Activated CD4-positive, alpha-beta T cell treated with anti-CD3 and anti-CD28 coated beads, Interleukin-2, amount 50 U/mL, for 16 hours (primary cell): ENCODE data around the gene NRDE2.

Experiments
- DNase-seq: peaks from one replicate; pipeline ENCODE4 v3.0.0-alpha.2; 2020

The NRDE2 gene

GRCh38 chr14:90331497-90332270 is at the start of gene NRDE2:
Gene NRDE2, minus strand, starts transcription at chr14:90331941. Its CDS starts 37 bp downstream, at chr14:90331904.
- DNase-seq, result peak; percentile 98

GRCh38 chr14:90381011-90381786 is 49.5 kb upstream of the NRDE2 start:
- DNase-seq, result no peak

GRCh38 chr14:90379106-90379505 is 47.4 kb upstream of the NRDE2 start:
- DNase-seq, result no peak

GRCh38 chr14:90378249-90378648 is 46.5 kb upstream of the NRDE2 start:
- DNase-seq, result no peak

GRCh38 chr14:90375934-90376333 is 44.2 kb upstream of the NRDE2 start:
- DNase-seq, result no peak

- DNase-seq, result no peak
These were observed 43.1 kb upstream of the NRDE2 start for GRCh38 chr14:90374813-90375212.

DNA sequence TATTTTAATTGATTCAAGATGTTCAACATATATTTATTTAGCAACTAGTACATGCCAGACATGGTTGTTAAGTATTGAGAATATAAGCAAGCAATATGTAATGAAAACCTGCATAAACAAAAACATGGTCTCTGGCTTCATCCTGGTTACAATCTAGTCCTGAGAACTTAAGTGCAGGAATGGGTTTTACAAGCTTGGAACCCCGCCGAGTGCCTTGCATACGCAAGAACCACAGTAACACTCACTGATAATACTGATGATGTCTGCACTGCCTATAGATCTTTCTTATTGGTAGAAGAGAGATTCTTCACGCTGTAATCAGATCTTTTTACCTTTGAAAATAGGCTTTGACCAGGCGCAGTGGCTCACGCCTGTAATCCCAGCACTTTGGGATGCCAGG is 42.1 kb upstream of the NRDE2 start:
- no peak for DNase-seq

GRCh38 chr14:90368946-90369721 is 37.4 kb upstream of the NRDE2 start:
- no peak for DNase-seq

DNA sequence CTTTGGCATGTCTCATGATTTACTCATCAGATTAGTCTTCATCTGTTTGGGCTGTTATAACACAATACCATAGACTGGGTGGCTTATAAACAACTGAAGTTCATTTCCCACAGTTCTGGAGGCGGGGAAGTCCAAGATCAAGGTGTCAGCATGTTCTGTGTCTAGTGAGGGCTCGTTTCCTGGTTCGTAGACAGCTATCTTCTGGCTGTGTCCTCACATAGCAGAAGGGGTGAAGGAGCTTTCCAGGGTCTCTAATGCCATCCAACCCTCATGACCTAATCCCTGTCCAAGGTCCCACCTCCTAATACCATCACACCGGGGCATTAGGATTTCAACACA is 30.8 kb upstream of the NRDE2 start:
- DNase-seq, result no peak

- DNase-seq, result no peak
These were observed 30.3 kb upstream of the NRDE2 start for GRCh38 chr14:90361865-90362557.

DNA sequence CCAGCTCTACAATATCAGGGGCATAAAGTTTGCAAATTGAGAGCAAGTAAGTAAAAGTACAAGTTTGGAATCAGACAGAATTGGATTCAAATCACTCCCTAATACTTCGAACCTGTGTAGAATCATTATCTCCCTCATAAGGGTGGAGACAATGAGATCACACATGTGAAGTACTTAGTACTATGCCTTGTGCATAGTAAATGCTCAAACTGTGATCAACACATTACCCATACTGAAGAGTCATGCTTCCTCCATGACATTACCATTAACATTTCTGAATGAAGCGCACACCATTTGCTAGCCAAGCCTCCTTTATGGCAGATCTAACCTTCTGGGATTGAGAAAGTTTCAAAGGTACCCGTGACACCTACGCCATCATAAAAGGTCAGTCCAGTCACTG is 26.6 kb upstream of the NRDE2 start:
- DNase-seq, result no peak

DNA sequence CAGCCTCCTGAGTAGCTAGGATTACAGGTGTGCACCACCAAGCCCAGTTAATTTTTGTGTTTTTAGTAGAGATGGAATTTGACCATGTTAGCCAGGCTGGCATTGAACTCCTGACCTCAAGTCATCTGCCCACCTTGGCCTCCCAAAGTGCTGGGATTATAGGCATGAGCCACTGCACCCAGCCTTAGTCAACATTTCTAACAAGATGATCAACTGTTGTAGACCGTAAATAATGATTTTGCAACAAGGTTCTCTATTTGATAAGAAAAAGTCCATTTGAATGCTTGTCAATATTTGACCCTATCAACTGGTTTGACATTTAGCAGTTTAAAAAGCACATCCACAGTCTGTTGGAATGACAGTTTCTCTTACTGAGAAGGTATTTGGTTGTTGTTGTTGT is 25.2 kb upstream of the NRDE2 start:
- no peak for DNase-seq

DNA sequence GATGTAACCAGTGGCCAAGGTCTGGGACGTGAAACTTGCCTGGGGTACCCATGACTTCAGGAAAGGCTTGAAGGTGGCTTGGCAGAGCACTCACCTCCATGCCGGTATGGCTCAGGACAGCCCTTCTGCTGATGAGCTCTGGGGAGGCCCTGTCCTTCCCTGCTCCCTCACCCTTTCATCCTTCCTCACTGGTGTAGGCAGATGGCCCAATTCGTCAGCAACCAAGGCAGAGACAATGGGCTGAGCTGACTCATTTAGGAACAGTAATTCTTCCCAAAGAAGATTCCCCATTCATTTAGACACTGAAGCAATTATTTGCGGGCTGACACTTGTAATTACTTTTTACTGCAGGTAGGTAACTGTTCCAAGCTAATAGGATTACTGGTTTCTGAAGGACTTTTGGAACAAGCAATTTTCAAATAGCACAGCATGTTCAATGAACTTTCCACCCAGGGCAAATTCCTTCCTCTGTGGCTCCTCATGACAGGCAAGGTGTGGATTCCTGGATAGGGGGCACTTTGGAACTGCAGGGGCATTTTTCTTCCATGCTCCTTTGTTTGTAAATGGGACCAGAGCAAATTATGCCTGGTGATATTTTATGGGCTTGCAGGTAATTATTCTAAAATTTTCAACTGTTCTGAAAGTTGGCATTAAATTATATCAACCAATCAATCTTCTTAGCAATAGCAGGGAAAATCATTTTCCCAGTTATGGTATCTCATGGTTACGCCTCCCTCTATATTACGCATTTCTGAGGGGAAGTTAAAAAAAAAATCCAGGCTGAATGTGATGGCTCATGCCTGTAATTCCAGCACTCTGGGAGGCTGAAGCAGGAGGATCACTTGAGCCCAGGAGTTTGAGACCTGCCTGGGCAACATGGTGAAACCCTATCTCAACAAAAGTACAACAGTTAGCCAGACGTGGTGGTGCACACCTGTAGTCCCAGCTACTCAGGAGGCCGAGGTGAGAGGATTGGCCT is 24.1 kb upstream of the NRDE2 start:
- no peak for DNase-seq

DNA sequence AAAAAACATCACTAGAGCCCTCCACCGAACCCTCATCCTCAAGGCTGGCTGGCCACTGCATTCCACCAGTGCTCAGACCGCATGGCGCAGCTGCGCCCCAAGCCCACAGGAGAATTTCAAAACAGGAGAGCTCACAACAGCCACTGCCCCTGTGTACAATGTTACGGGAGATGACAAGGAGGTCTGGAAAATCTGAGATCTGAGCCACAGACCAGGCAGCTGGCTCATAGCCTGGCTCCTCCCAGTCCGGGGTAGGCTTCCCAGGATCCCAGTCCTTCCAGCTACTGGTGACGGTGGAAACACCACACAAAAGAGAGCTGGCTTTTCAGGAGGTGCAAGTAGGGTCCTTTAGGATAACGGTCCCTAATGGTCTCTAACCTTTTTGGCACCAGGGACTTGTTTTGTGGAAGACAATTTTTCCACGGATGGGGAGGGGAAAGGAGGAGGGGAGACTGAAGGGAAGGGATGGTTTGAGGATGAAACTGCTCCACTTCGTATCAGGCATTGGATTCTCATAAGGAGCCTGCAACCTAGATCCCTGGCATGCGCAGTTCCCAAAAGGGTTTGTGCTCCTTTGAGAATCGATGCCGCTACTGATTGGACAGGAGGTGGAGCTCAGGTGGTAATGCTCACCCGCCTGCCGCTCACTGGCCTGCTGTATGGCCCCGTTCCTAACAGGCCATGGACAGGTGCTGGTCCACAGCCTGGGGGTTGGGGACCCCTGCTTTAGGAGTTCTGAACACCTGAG is 23.0 kb upstream of the NRDE2 start:
- no peak for DNase-seq

GRCh38 chr14:90349739-90350138 is 18.0 kb upstream of the NRDE2 start:
- DNase-seq, result peak; percentile 39

DNA sequence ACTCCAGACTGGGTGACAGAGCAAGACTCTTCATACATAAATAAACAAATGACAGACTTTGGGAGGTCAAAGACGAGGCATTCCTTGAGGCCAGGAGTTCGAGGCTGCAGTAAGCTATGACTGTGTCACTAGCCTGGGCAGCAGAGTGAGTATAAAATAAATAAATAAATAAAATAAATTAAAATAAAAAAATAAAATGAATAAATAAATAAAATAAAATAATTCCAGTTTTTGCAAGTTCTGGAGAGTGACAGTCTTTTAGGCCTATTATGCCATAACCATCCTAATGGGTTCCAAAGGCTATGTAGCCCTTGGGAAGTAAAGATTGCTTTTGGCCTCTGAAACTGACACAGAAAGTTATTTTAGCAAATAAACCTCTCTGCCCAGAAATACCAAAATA is 16.5 kb upstream of the NRDE2 start:
- DNase-seq, result no peak

DNA sequence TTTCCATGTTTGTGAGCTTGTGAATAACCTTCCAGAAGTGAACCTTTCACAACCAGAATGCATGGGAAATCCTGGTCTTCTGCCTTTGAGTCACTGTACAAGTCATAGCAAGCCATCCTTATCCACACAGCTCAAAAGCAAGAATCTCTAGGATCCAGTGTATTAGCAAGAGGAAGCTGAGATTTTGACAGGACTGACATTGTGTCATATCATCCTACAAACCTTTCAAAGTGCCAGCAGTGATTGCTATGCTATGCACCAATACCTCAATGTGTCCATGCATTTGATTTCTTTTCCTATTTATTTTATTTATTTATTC is 13.5 kb upstream of the NRDE2 start:
- DNase-seq, result no peak

GRCh38 chr14:90344331-90345238 is 12.8 kb upstream of the NRDE2 start:
- no peak for DNase-seq

DNA sequence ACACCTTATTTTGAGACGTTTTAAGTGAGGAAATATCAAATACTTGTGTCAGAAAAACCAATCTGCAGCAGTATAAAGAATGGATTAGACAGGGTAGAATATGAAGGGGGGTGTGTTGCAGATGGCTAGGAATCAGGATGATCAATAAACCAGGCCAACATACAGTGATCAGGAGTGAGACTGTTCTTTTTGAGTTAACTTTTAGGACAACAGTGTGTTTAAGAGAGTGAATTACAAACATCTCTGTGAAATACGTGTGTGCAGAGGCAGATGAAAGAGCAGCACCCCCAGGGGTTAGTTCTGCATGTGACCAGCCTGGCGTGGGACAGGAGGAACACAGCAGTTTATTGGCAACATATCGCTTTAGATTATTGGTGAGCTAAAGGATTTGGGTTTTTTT is 10.6 kb upstream of the NRDE2 start:
- no peak for DNase-seq

DNA sequence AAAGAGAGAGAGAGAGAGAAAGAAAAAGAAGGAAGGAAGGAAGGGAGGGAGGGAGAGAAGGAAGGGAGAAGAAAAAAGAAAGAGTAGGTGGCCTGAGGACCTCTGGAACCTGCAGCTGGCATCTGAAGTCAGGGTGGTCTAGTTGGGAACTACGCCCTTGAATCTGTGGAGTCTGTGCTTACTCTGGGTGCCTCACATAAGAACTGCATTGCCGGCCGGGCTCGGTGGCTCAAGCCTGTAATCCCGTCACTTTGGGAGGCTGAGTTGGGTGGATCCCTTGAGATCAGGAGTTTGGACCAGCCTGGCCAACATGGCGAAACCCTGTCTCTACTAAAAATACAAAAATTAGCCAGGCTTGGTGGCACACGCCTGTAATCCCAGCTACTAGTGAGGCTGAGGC is 10.0 kb upstream of the NRDE2 start:
- DNase-seq, result no peak
